ENCODE measurements around the gene RANBP9. TPM values are rescaled to one million over a fixed set of nuclear protein-coding genes. Genes with fewer than 3 reads are reported as not detected.

Gene RANBP9
- total and polyA plus RNA-seq, 9 of the 15 experiments (the other 6 are each of a cell fraction or from before 2014, with no cell fraction given): 27.5 to 130 (median 61.5) TPM

GRCh38 chr6:13678255-13678983 lies 33.2 kb downstream of the RANBP9 start (continued):
- TF ChIP-seq CTCF (IDR thresholded peaks at IDR 0.05 in 2 of 3, conservative IDR thresholded peaks at IDR 0.05 in 1 of 3; ENCODE audit: insufficient read depth in 2 of 3, low read depth in 1 of 3, low read length in 3 of 3) (no peak), DACH1 (IDR thresholded peaks at IDR 0.05; ENCODE audit: partially characterized antibody) (no peak), PKNOX1 (IDR thresholded peaks at IDR 0.05) (peak; percentile 96), HBP1 (CRISPR knock-in tag; IDR thresholded peaks at IDR 0.05) (peak; percentile 61; the same call in 1 of the 2 replicates), TRIM24 (IDR thresholded peaks at IDR 0.05) (peak; percentile 77 to 89), AFF1 (IDR thresholded peaks at IDR 0.05; ENCODE audit: low read depth in 1 of 2, partially characterized antibody in 2 of 2) (peak; percentile 61 to 70), GATA2 (CRISPR knock-in tag; IDR thresholded peaks at IDR 0.05) (peak; percentile 69), FIP1L1 (IDR thresholded peaks at IDR 0.05; ENCODE audit: low read depth, low read length, poor library complexity, severe bottlenecking) (no peak), ELF1 (tag; IDR thresholded peaks at IDR 0.05) (peak; percentile 73), MIER1 (IDR thresholded peaks at IDR 0.05; ENCODE audit: low read depth) (no peak), THAP12 (CRISPR knock-in tag; IDR thresholded peaks at IDR 0.05) (no peak), ARID1B (IDR thresholded peaks at IDR 0.05) (peak; percentile 99), ATF7 (IDR thresholded peaks at IDR 0.05) (peak; percentile 46), LEF1 (IDR thresholded peaks at IDR 0.05) (peak; percentile 94), TEAD2 (tag; IDR thresholded peaks at IDR 0.05) (no peak), CBX1 (IDR thresholded peaks at IDR 0.05; ENCODE audit: low read depth) (peak; percentile 28; the same call in 1 of the 2 replicates), PCBP2 (IDR thresholded peaks at IDR 0.05; ENCODE audit: low read depth, low read length, poor library complexity, severe bottlenecking) (no peak)

Data from K562 (cell line).